GM10266 (cell line): ENCODE data around the gene TH.

ENCODE experiments used
- DNase-seq: peaks from one replicate; pipeline ENCODE4 v3.0.0; 2012; ENCODE audit errors: extremely low spot score
- TF ChIP-seq, protein P1 (sequence below): IDR thresholded peaks from 2 replicates; pipeline ENCODE4 v1.5.1; 2012; ENCODE audit warnings: mild to moderate bottlenecking, low read depth; ENCODE audit not compliant: control insufficient read depth, insufficient read depth; ENCODE audit errors: missing control alignments

The TH gene

DNA sequence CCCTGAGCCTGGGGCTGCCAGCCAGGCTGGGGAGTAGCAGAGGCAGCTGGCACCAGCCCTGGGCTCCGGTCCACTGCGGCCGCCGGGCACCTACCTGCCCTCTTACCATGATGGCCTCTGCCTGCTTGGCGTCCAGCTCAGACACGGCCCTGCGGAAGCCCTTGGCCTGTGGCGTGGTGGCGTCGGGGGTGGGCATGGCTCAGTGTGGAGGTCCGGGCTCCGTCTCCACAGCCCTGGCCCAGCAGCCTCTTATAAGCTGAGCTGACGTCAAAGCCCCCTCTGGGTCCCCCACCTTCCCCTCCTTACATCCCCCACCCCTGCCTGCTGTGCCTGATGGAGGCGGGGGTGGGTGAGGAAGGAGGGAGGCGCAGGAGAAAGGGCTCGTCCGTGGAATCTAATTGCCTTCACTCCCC lies at the start of gene TH:
Gene TH (minus strand): TSS at position 225 of the 413 bp plus-strand sequence. CDS start 29 bp downstream, at position 196.
- DNase-seq, result no peak
- TF ChIP-seq, protein P1, sequence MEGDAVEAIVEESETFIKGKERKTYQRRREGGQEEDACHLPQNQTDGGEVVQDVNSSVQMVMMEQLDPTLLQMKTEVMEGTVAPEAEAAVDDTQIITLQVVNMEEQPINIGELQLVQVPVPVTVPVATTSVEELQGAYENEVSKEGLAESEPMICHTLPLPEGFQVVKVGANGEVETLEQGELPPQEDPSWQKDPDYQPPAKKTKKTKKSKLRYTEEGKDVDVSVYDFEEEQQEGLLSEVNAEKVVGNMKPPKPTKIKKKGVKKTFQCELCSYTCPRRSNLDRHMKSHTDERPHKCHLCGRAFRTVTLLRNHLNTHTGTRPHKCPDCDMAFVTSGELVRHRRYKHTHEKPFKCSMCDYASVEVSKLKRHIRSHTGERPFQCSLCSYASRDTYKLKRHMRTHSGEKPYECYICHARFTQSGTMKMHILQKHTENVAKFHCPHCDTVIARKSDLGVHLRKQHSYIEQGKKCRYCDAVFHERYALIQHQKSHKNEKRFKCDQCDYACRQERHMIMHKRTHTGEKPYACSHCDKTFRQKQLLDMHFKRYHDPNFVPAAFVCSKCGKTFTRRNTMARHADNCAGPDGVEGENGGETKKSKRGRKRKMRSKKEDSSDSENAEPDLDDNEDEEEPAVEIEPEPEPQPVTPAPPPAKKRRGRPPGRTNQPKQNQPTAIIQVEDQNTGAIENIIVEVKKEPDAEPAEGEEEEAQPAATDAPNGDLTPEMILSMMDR, result no peak

DNA sequence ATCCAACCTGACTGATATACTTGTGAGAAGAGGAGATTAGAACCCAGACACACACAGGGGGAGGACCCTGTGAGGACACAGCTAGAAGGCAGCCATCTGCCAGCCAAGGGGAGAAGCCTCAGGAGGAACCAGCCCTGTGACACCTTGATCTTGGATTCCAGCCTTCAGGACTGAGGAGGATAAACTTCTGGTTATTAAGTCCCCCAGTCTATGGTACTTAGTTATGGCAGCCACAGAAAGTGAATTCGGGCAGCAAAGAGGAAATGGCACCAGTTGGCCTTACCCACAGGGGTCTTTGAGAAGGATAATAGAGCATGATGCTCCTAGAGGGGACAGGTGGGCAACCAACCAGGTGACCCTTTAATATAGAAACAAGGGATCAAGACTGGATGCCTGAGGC lies 49.4 kb upstream of the TH start:
- DNase-seq, result no peak
- TF ChIP-seq, protein P1, result no peak

DNA sequence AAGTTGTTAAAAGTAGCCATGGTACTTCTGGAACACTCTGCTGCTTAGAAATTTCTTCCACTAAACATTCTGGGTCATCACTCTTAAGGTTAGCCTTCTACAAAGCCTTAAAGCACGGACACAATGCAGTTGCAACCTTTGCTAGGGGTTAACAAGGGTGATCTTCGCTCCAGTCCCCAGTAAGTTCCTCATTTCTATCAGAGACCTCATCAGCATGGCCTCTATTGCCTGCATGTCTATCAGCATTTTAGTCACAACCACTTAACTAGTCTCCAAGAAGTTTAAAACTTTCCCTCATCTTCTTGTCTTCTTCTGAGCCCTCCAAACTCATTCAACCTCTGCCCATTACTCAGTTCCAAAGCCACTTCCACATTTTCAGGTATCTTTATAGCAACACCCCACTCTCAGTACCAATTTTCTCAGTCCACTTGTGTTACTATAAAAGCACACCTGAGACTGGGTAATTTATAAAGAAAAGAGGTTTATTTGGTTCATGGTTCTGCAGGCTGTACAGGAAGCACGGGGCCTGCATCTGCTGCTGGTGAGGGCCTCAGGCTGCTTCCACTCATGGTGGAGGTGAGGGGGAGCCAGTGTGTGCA lies 48.7 kb upstream of the TH start:
- TF ChIP-seq, protein P1, result no peak
- DNase-seq, result no peak

DNA sequence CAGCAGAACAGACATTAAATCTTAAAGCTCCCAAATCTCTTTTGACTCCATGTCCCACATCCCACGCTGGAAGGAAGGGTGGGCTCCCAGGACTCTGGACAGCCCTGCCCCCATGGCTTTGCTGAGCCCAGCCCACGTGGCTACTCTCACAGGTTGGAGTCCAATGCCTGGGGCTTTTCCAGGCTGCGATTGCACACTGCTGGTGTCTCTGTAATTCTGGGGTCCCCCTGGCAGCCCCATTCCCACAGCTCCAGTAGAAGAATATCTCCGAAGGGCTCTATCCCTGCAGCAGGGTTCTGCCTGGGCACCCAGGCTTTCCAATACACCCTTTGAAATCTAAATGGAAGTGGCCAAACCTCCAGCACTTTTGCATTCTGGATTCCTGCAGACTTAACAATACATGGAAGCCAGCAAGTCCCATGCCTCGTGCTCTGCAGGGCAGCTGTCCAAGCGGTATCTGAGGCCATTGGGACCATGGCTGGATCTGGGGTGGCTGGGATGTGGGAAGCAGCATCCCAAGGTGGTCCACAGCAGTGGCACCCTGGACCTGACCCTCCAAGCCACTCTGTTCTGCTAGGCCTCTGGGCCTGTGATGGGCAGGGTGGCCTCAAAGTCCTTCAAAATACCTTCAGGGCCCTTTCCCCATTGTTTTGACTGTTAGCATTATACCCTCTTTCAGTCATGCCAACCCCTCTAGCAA lies 47.9 kb upstream of the TH start:
- TF ChIP-seq, protein P1, result no peak
- no peak for DNase-seq

DNA sequence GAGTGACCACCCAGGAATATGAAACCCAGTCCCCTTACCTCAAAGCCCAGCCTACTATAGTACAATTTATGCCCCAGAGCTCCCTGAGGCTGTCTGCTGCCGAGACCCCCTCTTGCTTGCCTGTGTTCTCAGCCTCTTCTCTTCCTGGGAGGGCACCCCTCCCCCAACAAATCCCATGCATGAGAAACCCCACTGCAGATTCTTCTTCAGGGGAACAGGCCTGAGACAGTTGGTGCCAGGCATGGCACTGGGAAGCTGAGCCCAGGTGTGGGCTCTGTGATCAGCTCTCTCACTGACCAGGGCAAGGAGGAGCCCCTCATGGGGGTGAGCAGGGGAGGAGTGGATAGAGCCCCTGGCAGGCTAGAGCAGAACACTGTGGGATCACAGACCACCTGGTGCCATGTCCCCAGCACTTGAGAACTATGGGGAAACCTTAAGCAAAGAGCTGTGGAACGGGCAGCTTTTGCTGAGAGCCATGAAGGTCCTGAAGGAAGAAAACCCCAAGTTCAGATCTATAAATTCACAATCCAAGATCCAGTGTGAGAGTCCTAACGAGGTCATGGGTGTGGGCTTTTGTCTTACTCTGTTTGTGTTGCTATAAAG lies 46.5 kb upstream of the TH start:
- DNase-seq, result no peak
- TF ChIP-seq, protein P1, result no peak

DNA sequence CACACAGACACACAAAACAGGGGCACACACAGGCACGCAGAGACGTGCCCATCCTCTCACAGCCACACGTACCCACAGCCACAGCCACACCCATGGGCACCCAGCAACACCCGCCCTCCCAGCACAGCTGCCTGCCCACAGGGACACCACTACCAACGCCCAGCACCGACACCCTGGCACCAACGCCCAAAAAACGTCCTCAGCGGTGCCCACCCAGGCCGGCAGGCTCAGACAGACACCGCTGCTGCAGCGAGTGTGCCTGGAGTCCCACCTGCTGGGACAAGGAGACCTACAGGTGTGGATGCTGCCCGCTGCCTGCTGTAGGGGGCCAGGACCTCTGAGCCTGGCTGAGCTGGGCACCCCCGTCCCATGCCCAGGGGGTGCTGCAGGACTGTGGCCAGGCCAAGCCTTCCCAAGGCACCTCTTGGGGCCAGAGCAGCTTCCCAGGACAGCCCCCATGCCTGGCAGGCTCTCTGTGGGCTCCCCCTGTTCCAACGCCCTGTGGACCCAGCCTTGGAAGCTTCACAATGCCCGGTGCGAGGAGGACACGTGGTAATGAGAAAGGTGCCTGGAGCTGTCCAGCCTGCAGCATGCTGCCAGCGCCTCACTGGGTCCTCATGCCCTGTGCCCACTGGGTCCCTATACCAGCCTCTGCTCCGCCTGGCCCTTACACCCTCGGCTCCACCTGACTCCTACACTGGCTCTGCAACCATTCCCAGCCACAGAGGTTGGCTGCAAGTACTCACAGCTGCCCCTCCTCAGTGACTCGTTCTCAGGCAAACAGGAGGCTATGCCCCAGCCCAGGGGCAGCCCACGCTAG lies 45.8 kb upstream of the TH start:
- TF ChIP-seq, protein P1, result no peak
- no peak for DNase-seq
